ENCODE measurements around the gene RAD9A.

RAD9A gene

GRCh38 chr11:67353317-67354074 lies 38.3 kb upstream of the RAD9A start, which contains the start of gene POLD4 (continued):
- TF ChIP-seq, protein P1, sequence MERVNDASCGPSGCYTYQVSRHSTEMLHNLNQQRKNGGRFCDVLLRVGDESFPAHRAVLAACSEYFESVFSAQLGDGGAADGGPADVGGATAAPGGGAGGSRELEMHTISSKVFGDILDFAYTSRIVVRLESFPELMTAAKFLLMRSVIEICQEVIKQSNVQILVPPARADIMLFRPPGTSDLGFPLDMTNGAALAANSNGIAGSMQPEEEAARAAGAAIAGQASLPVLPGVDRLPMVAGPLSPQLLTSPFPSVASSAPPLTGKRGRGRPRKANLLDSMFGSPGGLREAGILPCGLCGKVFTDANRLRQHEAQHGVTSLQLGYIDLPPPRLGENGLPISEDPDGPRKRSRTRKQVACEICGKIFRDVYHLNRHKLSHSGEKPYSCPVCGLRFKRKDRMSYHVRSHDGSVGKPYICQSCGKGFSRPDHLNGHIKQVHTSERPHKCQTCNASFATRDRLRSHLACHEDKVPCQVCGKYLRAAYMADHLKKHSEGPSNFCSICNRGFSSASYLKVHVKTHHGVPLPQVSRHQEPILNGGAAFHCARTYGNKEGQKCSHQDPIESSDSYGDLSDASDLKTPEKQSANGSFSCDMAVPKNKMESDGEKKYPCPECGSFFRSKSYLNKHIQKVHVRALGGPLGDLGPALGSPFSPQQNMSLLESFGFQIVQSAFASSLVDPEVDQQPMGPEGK (tag by site-specific recombination; IDR thresholded peaks at IDR 0.05), result peak; percentile 96
- peak; percentile 76 for TF ChIP-seq KLF1 (tag by site-specific recombination; IDR thresholded peaks at IDR 0.05)
- no peak for TF ChIP-seq ZBTB49 (tag by site-specific recombination; IDR thresholded peaks at IDR 0.05; ENCODE audit: low read depth)
- no peak for TF ChIP-seq ZNF311 (tag by site-specific recombination; IDR thresholded peaks at IDR 0.05; ENCODE audit: borderline replicate concordance)
- TF ChIP-seq ZNF529 (tag by site-specific recombination; IDR thresholded peaks at IDR 0.05; ENCODE audit: insufficient replicate concordance), result no peak
- TF ChIP-seq SP3 (tag by site-specific recombination; IDR thresholded peaks at IDR 0.05), result peak; percentile 94
- 0 out of 2 replicates have a peak, but pooled peaks have one; percentile 11 for TF ChIP-seq ZNF76 (tag by site-specific recombination; IDR thresholded peaks at IDR 0.05; ENCODE audit: borderline replicate concordance, low read depth)

GRCh38 chr11:67354075-67355022 lies 37.4 kb upstream of the RAD9A start:
- peak overlapping the region; percentile 35; the same call in 1 of the 2 replicates for H3K27ac ChIP-seq (ENCODE audit: extremely low read depth, low read depth, low read length)
- POLR2A ChIA-PET, result interaction anchor here (0.5 to 4.2 kb wide), 16 partner anchors 11 to 1643 kb away, joined by 3 to 30 read pairs (median 5); partner anchors contain the start of genes CLCF1 and RAD9A
- TF ChIP-seq, protein P2, sequence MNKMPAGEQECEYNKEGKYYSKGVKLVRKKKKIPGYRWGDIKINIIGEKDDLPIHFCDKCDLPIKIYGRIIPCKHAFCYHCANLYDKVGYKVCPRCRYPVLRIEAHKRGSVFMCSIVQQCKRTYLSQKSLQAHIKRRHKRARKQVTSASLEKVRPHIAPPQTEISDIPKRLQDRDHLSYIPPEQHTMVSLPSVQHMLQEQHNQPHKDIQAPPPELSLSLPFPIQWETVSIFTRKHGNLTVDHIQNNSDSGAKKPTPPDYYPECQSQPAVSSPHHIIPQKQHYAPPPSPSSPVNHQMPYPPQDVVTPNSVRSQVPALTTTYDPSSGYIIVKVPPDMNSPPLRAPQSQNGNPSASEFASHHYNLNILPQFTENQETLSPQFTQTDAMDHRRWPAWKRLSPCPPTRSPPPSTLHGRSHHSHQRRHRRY (tag by site-specific recombination; IDR thresholded peaks at IDR 0.05), result no peak
- no peak for TF ChIP-seq ZNF623 (tag by site-specific recombination; IDR thresholded peaks at IDR 0.05)
- TF ChIP-seq KLF17 (tag by site-specific recombination; IDR thresholded peaks at IDR 0.05), result peak; percentile 59
- peak; percentile 86 for TF ChIP-seq GLIS1 (tag by site-specific recombination; IDR thresholded peaks at IDR 0.05)
- TF ChIP-seq SP2 (tag by site-specific recombination; IDR thresholded peaks at IDR 0.05), result peak; percentile 60
- TF ChIP-seq ZNF292 (tag by site-specific recombination; IDR thresholded peaks at IDR 0.05; ENCODE audit: borderline replicate concordance, low read depth), result no peak
- 0 out of 2 replicates have a peak, but pooled peaks have one; percentile 27 for TF ChIP-seq ZNF600 (tag by site-specific recombination; IDR thresholded peaks at IDR 0.05)
- TF ChIP-seq ZFHX2 (tag by site-specific recombination; conservative IDR thresholded peaks at IDR 0.05), result peak; percentile 60; the same call in 1 of the 2 replicates
- no peak for TF ChIP-seq ZNF274 (IDR thresholded peaks at IDR 0.05; ENCODE audit: low read length)
- TF ChIP-seq ZNF274 (tag by site-specific recombination; IDR thresholded peaks at IDR 0.05; ENCODE audit: borderline replicate concordance), result no peak
- TF ChIP-seq EGR2 (tag by site-specific recombination; IDR thresholded peaks at IDR 0.05; ENCODE audit: low read depth), result peak; percentile 65
- 0 out of 2 replicates have a peak, but pooled peaks have one; percentile 32 for TF ChIP-seq ZBTB21 (tag by site-specific recombination; IDR thresholded peaks at IDR 0.05)
- TF ChIP-seq, protein P3, sequence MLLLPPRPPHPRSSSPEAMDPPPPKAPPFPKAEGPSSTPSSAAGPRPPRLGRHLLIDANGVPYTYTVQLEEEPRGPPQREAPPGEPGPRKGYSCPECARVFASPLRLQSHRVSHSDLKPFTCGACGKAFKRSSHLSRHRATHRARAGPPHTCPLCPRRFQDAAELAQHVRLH (tag by site-specific recombination; IDR thresholded peaks at IDR 0.05), result no peak
- TF ChIP-seq ZNF362 (tag by site-specific recombination; IDR thresholded peaks at IDR 0.05), result no peak
- peak; percentile 80 for TF ChIP-seq ZNF629 (tag by site-specific recombination; IDR thresholded peaks at IDR 0.05)
- TF ChIP-seq ZIC2 (tag by site-specific recombination; IDR thresholded peaks at IDR 0.05), result peak; percentile 70
- TF ChIP-seq GLIS2 (tag by site-specific recombination; IDR thresholded peaks at IDR 0.05), result peak; percentile 19
- TF ChIP-seq SP7 (tag by site-specific recombination; IDR thresholded peaks at IDR 0.05), result peak; percentile 49; the same call in 1 of the 2 replicates
- peak; percentile 79 for TF ChIP-seq KLF1 (tag by site-specific recombination; IDR thresholded peaks at IDR 0.05)
- H3K9me3 ChIP-seq (ENCODE audit: control insufficient read depth, insufficient read depth, low read depth, low read length), result no peaks in the 10 kb centered on the region
- H3K4me1 ChIP-seq (ENCODE audit: control insufficient read depth, insufficient read depth, low read length), result no peaks in the 10 kb centered on the region
- H3K36me3 ChIP-seq (ENCODE audit: control insufficient read depth in 2 of 2, insufficient read depth in 1 of 2, low read length in 2 of 2), result no peaks in the 10 kb centered on the region
- CTCF ChIA-PET, result interaction anchor here (0.6 to 30.4 kb wide), 10 partner anchors 8 to 1343 kb away, joined by 3 to 898 read pairs (median 4); partner anchors contain the start of genes CLCF1, PPP1CA and RAD9A
- H3K4me3 ChIP-seq (ENCODE audit: low read depth, low read length), result peak overlapping the region; percentile 72

Data from HEK293 (cell line).